ENCODE results near the gene CIC. TPM values are rescaled to one million over a fixed set of nuclear protein-coding genes. Genes with fewer than 3 reads are reported as not detected.
A peak's percentile ranks its signal among the peaks of the same experiment; 100 is the strongest.

CIC gene
- total and polyA plus RNA-seq, 2 of the 13 experiments (the other 11 are each of a cell fraction or from before 2014, with no cell fraction given) = 5.9 to 8.0 TPM

DNA sequence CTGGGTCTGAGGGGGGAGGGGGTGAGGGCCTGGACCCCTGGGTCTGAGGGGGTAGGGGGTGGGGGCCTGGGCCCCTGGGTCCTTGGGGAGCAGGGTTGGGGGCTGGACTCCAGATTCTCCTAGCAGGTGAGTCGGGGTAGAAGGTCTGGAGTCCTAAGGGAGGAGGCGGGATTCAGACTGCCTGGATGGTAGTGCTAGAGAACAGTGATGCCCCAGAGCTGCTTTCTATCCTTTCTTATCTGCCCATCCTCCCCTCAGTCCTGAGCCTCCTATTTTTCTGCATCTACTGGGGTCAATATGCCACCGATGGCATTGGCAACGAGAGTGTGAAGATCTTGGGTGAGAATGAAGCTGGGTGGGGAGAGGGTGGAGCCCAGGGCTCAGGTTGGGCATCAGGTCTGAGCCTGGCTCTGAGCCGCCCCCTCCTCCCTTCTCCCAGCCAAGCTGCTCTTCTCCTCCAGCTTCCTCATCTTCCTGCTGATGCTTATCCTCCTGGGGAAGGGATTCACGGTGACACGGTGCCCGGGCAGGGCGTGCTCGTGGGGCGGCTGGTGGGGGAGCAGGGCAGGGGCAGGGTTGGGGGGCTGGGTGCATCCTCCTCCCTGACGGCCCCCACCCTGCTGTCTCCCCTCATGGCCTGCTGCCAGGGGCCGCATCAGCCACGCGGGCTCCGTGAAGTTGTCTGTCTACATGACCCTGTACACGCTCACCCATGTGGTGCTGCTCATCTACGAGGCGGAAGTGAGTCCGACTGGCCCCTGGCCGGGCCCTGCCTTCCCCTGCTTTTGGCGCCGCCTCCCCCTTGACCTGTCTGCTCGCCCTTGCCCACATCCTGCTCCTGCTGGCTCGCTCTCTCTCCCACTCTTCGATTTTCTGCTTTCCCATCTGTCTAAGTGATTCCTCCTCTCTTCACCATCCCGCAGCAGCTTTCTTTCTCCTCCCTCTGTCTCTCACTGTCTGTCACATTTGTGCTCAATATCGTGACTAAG is 47.5 kb downstream of the CIC start (continued):
- TF ChIP-seq ZBTB40 (IDR thresholded peaks at IDR 0.05) (no peak), ZBTB40 (CRISPR knock-in tag; IDR thresholded peaks at IDR 0.05) (0 out of 2 replicates have a peak, but pooled peaks have one; percentile 15), BCL3 (CRISPR knock-in tag; IDR thresholded peaks at IDR 0.05) (no peak), ZNF335 (CRISPR knock-in tag; IDR thresholded peaks at IDR 0.05) (no peak), PATZ1 (CRISPR knock-in tag; IDR thresholded peaks at IDR 0.05) (0 out of 2 replicates have a peak, but pooled peaks have one; percentile 27), CSRNP2 (CRISPR knock-in tag; conservative IDR thresholded peaks at IDR 0.05; ENCODE audit: low read depth) (no peak), HOXA7 (CRISPR knock-in tag; IDR thresholded peaks at IDR 0.05) (no peak), TP53 (CRISPR knock-in tag; conservative IDR thresholded peaks at IDR 0.05) (no peak), FOXJ3 (CRISPR knock-in tag; IDR thresholded peaks at IDR 0.05; ENCODE audit: borderline replicate concordance) (no peak)
- TF ChIP-seq, protein P1, sequence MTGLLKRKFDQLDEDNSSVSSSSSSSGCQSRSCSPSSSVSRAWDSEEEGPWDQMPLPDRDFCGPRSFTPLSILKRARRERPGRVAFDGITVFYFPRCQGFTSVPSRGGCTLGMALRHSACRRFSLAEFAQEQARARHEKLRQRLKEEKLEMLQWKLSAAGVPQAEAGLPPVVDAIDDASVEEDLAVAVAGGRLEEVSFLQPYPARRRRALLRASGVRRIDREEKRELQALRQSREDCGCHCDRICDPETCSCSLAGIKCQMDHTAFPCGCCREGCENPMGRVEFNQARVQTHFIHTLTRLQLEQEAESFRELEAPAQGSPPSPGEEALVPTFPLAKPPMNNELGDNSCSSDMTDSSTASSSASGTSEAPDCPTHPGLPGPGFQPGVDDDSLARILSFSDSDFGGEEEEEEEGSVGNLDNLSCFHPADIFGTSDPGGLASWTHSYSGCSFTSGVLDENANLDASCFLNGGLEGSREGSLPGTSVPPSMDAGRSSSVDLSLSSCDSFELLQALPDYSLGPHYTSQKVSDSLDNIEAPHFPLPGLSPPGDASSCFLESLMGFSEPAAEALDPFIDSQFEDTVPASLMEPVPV (CRISPR knock-in tag; IDR thresholded peaks at IDR 0.05) = no peak
